Measurements from ENCODE around the gene REXO2. TPM values are rescaled to one million over a fixed set of nuclear protein-coding genes. Genes with fewer than 3 reads are reported as not detected.

REXO2 gene
- total and polyA plus RNA-seq, 2 of the 13 experiments (the other 11 are each of a cell fraction or from before 2014, with no cell fraction given): 95.6 to 104 TPM

GRCh38 chr11:114439229-114440120 lies at the start of gene REXO2 (continued):
- TF ChIP-seq ZNF260 (CRISPR knock-in tag; IDR thresholded peaks at IDR 0.05; ENCODE audit: borderline replicate concordance, low read depth) (no peak), PAWR (CRISPR knock-in tag; IDR thresholded peaks at IDR 0.05; ENCODE audit: borderline replicate concordance) (no peak), ZBTB7A (CRISPR knock-in tag; IDR thresholded peaks at IDR 0.05) (no peak), ZNF615 (CRISPR knock-in tag; IDR thresholded peaks at IDR 0.05; ENCODE audit: borderline replicate concordance) (no peak), HNF1A (IDR thresholded peaks at IDR 0.05; ENCODE audit: low read depth) (no peak), HNF1A (CRISPR knock-in tag; IDR thresholded peaks at IDR 0.05; ENCODE audit: borderline replicate concordance) (peak; percentile 61; the same call in 1 of the 2 replicates), NBN (conservative IDR thresholded peaks at IDR 0.05) (no peak), MATR3 (CRISPR knock-in tag; IDR thresholded peaks at IDR 0.05) (no peak), ZNF792 (CRISPR knock-in tag; IDR thresholded peaks at IDR 0.05) (no peak; the same call in 1 of the 2 replicates), CREM (IDR thresholded peaks at IDR 0.05) (peak; percentile 62), CREM (CRISPR knock-in tag; IDR thresholded peaks at IDR 0.05) (no peak), ZNF891 (CRISPR knock-in tag; IDR thresholded peaks at IDR 0.05) (0 out of 2 replicates have a peak, but pooled peaks have one; percentile 72), KLF13 (CRISPR knock-in tag; IDR thresholded peaks at IDR 0.05) (no peak), ZBTB38 (CRISPR knock-in tag; IDR thresholded peaks at IDR 0.05) (no peak), ZSCAN25 (CRISPR knock-in tag; IDR thresholded peaks at IDR 0.05) (no peak), PLRG1 (conservative IDR thresholded peaks at IDR 0.05) (no peak), FOXP4 (CRISPR knock-in tag; IDR thresholded peaks at IDR 0.05) (0 out of 2 replicates have a peak, but pooled peaks have one; percentile 41), MXD4 (CRISPR knock-in tag; IDR thresholded peaks at IDR 0.05) (peak; percentile 77; the same call in 1 of the 2 replicates), TSC22D2 (CRISPR knock-in tag; IDR thresholded peaks at IDR 0.05; ENCODE audit: borderline replicate concordance) (0 out of 2 replicates have a peak, but pooled peaks have one; percentile 15), SRSF1 (optimal IDR thresholded peaks at IDR 0.05; ENCODE audit: low read depth, low read length) (peak; percentile 67), KDM6A (CRISPR knock-in tag; IDR thresholded peaks at IDR 0.05; ENCODE audit: low read depth) (no peak), FOSL2 (CRISPR knock-in tag; IDR thresholded peaks at IDR 0.05) (peak; percentile 91), HIVEP1 (CRISPR knock-in tag; IDR thresholded peaks at IDR 0.05) (no peak), THAP8 (CRISPR knock-in tag; IDR thresholded peaks at IDR 0.05; ENCODE audit: borderline replicate concordance) (no peak), HOXD1 (CRISPR knock-in tag; IDR thresholded peaks at IDR 0.05) (0 out of 2 replicates have a peak, but pooled peaks have one; percentile 50)

Measured in HepG2 (cell line).